ENCODE measurements around the gene NUP214. TPM values are rescaled to one million over a fixed set of nuclear protein-coding genes. Genes with fewer than 3 reads are reported as not detected.

Gene NUP214
- total and polyA plus RNA-seq, 2 of the 8 experiments (the other 6 are each of a cell fraction or from before 2014, with no cell fraction given), result 28.6 to 50.2 TPM

DNA sequence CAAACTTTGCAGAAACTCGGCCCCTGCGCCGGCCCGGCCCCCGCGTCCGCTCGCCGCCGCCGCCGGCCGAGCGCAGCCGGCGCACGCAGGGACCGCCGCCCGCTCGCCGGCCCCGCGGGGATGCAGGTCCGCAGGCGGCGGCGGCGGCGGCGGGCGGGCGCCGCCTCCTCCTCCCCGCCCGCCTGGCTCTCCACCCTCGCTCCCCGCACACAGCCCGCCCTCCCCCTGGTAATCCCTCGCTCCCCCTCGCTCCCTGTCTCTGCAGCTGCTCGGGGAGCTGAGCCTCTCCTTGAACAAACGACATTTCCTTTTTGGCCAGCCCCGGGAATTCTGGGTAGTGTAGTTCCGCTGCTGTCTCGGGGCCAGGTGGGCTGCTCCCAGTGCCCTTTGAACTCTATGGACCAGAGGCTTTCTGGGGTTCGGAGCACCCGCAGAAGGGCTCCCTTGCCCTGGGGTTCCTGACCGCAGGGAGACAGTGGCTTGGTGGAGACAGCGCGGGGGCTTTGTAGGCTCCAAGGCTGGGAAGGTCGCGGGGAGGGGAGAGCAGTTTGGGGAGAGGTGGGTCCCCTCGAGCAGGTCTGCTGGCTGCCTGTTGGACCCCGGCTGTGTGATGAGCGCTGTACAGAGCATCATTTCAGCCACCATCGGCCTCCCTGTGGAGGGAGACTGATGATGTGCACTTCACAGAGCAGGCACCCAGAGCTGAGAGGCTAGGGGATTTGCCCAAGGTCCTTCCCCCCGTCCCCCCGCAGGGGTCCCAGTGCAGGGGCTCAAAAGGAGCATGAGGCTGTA lies 152.7 kb downstream of the NUP214 start:
- Histone ChIP-seq H3K4me2 (ENCODE audit: insufficient read depth in 1 of 2, low read depth in 2 of 2, low read length in 2 of 2) (peak overlapping the region; percentile 55 to 90), H3K27me3 (replicated peaks in 1 of 4; ENCODE audit: control insufficient read depth in 3 of 4, extremely low read depth in 1 of 4, insufficient read depth in 3 of 4, low read length in 3 of 4) (peaks cover 2 to 34% (median 24%) of the 10 kb centered on the region in 4 experiments), H3K14ac (ENCODE audit: insufficient read length) (no peak overlapping the region)
- TF ChIP-seq ASH2L (IDR thresholded peaks at IDR 0.05; ENCODE audit: low read length) (no peak), EZH2 (IDR thresholded peaks at IDR 0.05; ENCODE audit: low read depth, low read length, severe bottlenecking) (no peak), CTBP2 (IDR thresholded peaks at IDR 0.05; ENCODE audit: borderline replicate concordance, insufficient read depth, insufficient read length, low read length) (no peak), CEBPB (IDR thresholded peaks at IDR 0.05; ENCODE audit: low read depth, low read length) (no peak), ZNF274 (IDR thresholded peaks at IDR 0.05; ENCODE audit: borderline replicate concordance, extremely low read depth, low read length) (no peak), SIX5 (IDR thresholded peaks at IDR 0.05; ENCODE audit: low read depth, low read length) (peak; percentile 58), TCF12 (IDR thresholded peaks at IDR 0.05; ENCODE audit: low read depth, low read length) (0 out of 2 replicates have a peak, but pooled peaks have one; percentile 40), YY1 (IDR thresholded peaks at IDR 0.05; ENCODE audit: low read depth, low read length) (peak; percentile 60), RXRA (IDR thresholded peaks at IDR 0.05; ENCODE audit: insufficient read depth, low read depth, low read length) (no peak)

More for the DNA sequence above, 152.7 kb downstream of the NUP214 start:
- no peaks in the 10 kb centered on the region for H3K9me3 ChIP-seq (ENCODE audit: insufficient read depth in 2 of 2, low read depth in 1 of 2, low read length in 1 of 2)
- FAIRE-seq (no peak), DNase-seq (ENCODE audit: low read depth in 1 of 2, low spot score in 2 of 2) (peak; percentile 46 to 82)
- H3K79me1 ChIP-seq (ENCODE audit: low read depth, low read length), result no peaks in the 10 kb centered on the region
- H3K79me2 ChIP-seq (ENCODE audit: control insufficient read depth in 1 of 2, insufficient read depth in 2 of 2, low read length in 2 of 2), result no peaks in the 10 kb centered on the region
- H3K4me3 ChIP-seq (ENCODE audit: extremely low read depth in 1 of 4, insufficient read depth in 2 of 4, low read depth in 3 of 4, low read length in 4 of 4), result peak overlapping the region; percentile 42 to 72 (median 47)
- ChIA-PET POLR2A (ENCODE audit: partially characterized antibody) (no interaction called here), CTCF (ENCODE audit: partially characterized antibody) (interaction anchor here (0.9 to 1.4 kb wide), 2 partner anchors 11 to 58 kb away, joined by 3 to 5 read pairs; partner anchors contain the start of gene PLPP7)
- H3K27ac ChIP-seq (ENCODE audit: low read depth, low read length), result no peak overlapping the region
- peak overlapping the region; percentile 78; the same call in 1 of the 2 replicates for H3K18ac ChIP-seq (ENCODE audit: extremely low read depth, low read length)
- peaks cover 8% of the 10 kb centered on the region for H3K23me2 ChIP-seq (ENCODE audit: low read depth, low read length)
- peak overlapping the region; percentile 21; the same call in 1 of the 2 replicates for H2BK5ac ChIP-seq (ENCODE audit: low read depth, low read length)
- H2BK120ac ChIP-seq (replicated peaks; ENCODE audit: low read depth, low read length), result no peak overlapping the region
- H3K56ac ChIP-seq (replicated peaks; ENCODE audit: insufficient read length, low read depth, low read length), result no peak overlapping the region
- H4K20me1 ChIP-seq (replicated peaks in 1 of 2; ENCODE audit: control insufficient read depth in 1 of 2, insufficient read depth in 2 of 2, low read length in 2 of 2), result peaks cover 0 to 3% of the 10 kb centered on the region in 2 experiments
- no peak overlapping the region for H3K9ac ChIP-seq (replicated peaks in 1 of 4; ENCODE audit: extremely low read depth in 1 of 4, low read depth in 3 of 4, low read length in 3 of 4)
- no peak overlapping the region for H3K23ac ChIP-seq (ENCODE audit: insufficient read length)
- H4K8ac ChIP-seq (ENCODE audit: extremely low read depth, insufficient read depth, low read length), result peak overlapping the region; percentile 64
- H2BK12ac ChIP-seq (ENCODE audit: low read depth, low read length), result no peak overlapping the region
- H4K91ac ChIP-seq (replicated peaks; ENCODE audit: insufficient read length, low read length), result peak overlapping the region; percentile 7
- no peak overlapping the region for H2BK20ac ChIP-seq (ENCODE audit: low read length)
- peaks cover 0 to 24% (median 8%) of the 10 kb centered on the region in 4 experiments; a peak in 6 of 7 replicates for H3K4me1 ChIP-seq (replicated peaks in 1 of 4; ENCODE audit: control insufficient read depth in 3 of 4, insufficient read depth in 4 of 4, low read length in 3 of 4)
- H3K4ac ChIP-seq (replicated peaks; ENCODE audit: insufficient read length, low read depth, low read length), result no peak overlapping the region
- H2BK15ac ChIP-seq (ENCODE audit: low read length), result 0 out of 2 replicates have a peak overlapping the region, but pooled peaks have one; percentile 18
- no peak overlapping the region for H4K5ac ChIP-seq (ENCODE audit: insufficient read length, low read depth, low read length)
- H2AK5ac ChIP-seq (ENCODE audit: low read depth, low read length), result no peak overlapping the region
- 39% methylated on average over 19 of the region's 59 CpGs; no CpG with 5 or more reads in 1 of the 2 experiments for WGBS, 2 experiments (ENCODE audit: extremely low coverage in 1 of 2, insufficient coverage in 1 of 2, insufficient read length in 1 of 2, insufficient replicate concordance in 2 of 2, low coverage in 1 of 2, low lambda C conversion rate in 2 of 2, missing lambda C conversion rate in 1 of 2)
- peak overlapping the region; percentile 88; the same call in 1 of the 2 replicates for H2AFZ ChIP-seq (ENCODE audit: low read length)
- H3K36me3 ChIP-seq (ENCODE audit: control insufficient read depth in 2 of 4, insufficient read depth in 4 of 4, low read length in 3 of 4), result no peaks in the 10 kb centered on the region

All from H1 (cell line).